Measurements from ENCODE around the gene ETNPPL. TPM values are rescaled to one million over a fixed set of nuclear protein-coding genes. Genes with fewer than 3 reads are reported as not detected.

Gene ETNPPL
- total RNA-seq = not detected

GRCh38 chr4:108762559-108763225 is at the start of gene ETNPPL:
Gene ETNPPL (minus strand): TSS chr4:108763053. CDS start chr4:108762898, 155 bp downstream.

Other genes starting within 250 kb of the ETNPPL start
- 1,271 TPM for gene RPL34, start 142.5 kb downstream of the ETNPPL start, total RNA-seq
- 93.5 TPM for gene OSTC, start 112.5 kb downstream of the ETNPPL start, total RNA-seq